Body of pancreas (tissue), 4 donors: ENCODE results near the gene JPT1.

Experiments used
- POLR2A ChIP-seq, 3 donors: fragments of 450-650 bp; IDR thresholded peaks; one replicate each; pipeline ENCODE4 v1.6.1; 2016; ENCODE audit warnings: antibody characterized with exemption in 3 of 3, mild to moderate bottlenecking in 2 of 3
- TF ChIP-seq, protein P1 (sequence below), 7 experiments: fragments of 450-650 bp in 4 of 7; fragments of 200-600 bp in 3 of 7; sonication (generic) in 3 of 7; IDR thresholded peaks; one replicate each; pipeline ENCODE4 v1.5.1; 2016 to 2019; ENCODE audit warnings: antibody characterized with exemption in 7 of 7

DNA sequence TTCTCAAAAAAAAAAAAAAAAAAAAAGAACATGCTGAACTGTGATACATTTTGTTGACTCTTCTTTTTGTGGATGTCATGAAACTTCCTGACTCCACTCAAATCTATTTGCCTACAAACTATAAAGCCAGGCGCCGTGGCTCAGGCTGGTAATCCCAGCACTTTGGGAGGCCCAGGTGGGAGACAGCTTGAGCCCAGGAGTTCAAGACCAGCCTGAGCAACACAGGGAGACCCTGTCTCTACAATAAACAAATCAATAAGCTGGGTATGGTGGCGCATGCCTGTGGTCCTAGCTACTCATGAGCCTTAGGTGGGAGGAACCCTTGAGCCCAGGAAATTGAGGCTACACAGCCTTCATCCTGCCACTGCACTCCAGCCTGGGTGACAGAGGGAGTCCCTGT, 21.3 kb downstream of the JPT1 start:
- no peak for TF ChIP-seq POLR2A (IDR thresholded peaks at IDR 0.05)
- TF ChIP-seq, protein P1, sequence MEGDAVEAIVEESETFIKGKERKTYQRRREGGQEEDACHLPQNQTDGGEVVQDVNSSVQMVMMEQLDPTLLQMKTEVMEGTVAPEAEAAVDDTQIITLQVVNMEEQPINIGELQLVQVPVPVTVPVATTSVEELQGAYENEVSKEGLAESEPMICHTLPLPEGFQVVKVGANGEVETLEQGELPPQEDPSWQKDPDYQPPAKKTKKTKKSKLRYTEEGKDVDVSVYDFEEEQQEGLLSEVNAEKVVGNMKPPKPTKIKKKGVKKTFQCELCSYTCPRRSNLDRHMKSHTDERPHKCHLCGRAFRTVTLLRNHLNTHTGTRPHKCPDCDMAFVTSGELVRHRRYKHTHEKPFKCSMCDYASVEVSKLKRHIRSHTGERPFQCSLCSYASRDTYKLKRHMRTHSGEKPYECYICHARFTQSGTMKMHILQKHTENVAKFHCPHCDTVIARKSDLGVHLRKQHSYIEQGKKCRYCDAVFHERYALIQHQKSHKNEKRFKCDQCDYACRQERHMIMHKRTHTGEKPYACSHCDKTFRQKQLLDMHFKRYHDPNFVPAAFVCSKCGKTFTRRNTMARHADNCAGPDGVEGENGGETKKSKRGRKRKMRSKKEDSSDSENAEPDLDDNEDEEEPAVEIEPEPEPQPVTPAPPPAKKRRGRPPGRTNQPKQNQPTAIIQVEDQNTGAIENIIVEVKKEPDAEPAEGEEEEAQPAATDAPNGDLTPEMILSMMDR (IDR thresholded peaks at IDR 0.05): no peak
